Muscle of back (tissue), 11 donors: ENCODE results near the gene PTPRD. TPM values are rescaled to one million over a fixed set of nuclear protein-coding genes. Genes with fewer than 3 reads are reported as not detected.
"Not testable (repeated sequence)": the region's sequence is repeated elsewhere in the genome, so short reads cannot be mapped to it uniquely, and the experiment has no call there.

ENCODE experiments used
- DNase-seq, 3 donors: peaks; one replicate each; pipeline versions ENCODE4 v3.0.0 to v3.0.0-alpha.2; 2013
- polyA plus RNA-seq, 10 donors: library from polyadenylated mRNA; unstranded; fragments of 120-200 nt; gene quantifications; one replicate each; pipeline ENCODE4 v1.2.1, GENCODE V29; 2013; ENCODE audit not compliant: insufficient read length in 10 of 10

The PTPRD gene
- polyA plus RNA-seq, 10 donors: 51.8 to 95.1 (median 75.6) TPM

- DNase-seq: no peak
These were observed 1439.5 kb downstream of the PTPRD start for GRCh38 chr9:9173264-9173663.

GRCh38 chr9:9170439-9171134, 1442.2 kb downstream of the PTPRD start:
- no peak for DNase-seq

- no peak for DNase-seq
These were observed 1470.8 kb downstream of the PTPRD start for GRCh38 chr9:9142001-9142400.

GRCh38 chr9:9133526-9133925, 1479.3 kb downstream of the PTPRD start:
- no peak for DNase-seq

GRCh38 chr9:9124616-9125015, 1488.2 kb downstream of the PTPRD start:
- peak; percentile 7 to 60 (median 41) for DNase-seq

- DNase-seq: peak in 2 of 3 donors; percentile 12 to 17
These were observed 1490.4 kb downstream of the PTPRD start for GRCh38 chr9:9122230-9122875.

GRCh38 chr9:9117866-9118265, 1494.9 kb downstream of the PTPRD start:
- peak in 1 of 3 donors; percentile 7 for DNase-seq

GRCh38 chr9:9112001-9112720, 1500.6 kb downstream of the PTPRD start:
- no peak for DNase-seq

GRCh38 chr9:9108641-9109040, 1504.2 kb downstream of the PTPRD start:
- DNase-seq: no peak

- no peak for DNase-seq
These were observed 1510.5 kb downstream of the PTPRD start for GRCh38 chr9:9102295-9102694.

GRCh38 chr9:9100070-9100469, 1512.7 kb downstream of the PTPRD start:
- no peak for DNase-seq

- DNase-seq: no peak
These were observed 1513.2 kb downstream of the PTPRD start for GRCh38 chr9:9099646-9100045.

GRCh38 chr9:9097254-9097653, 1515.5 kb downstream of the PTPRD start:
- DNase-seq: not testable (repeated sequence)

GRCh38 chr9:9091387-9091786, 1521.4 kb downstream of the PTPRD start:
- DNase-seq: peak in 2 of 3 donors; percentile 9 to 24

- no peak for DNase-seq
These were observed 1533.3 kb downstream of the PTPRD start for GRCh38 chr9:9079473-9079872.

GRCh38 chr9:9078301-9078700, 1534.5 kb downstream of the PTPRD start:
- DNase-seq: no peak

- no peak for DNase-seq
These were observed 1551.2 kb downstream of the PTPRD start for GRCh38 chr9:9061627-9062026.

GRCh38 chr9:9054354-9054992, 1558.3 kb downstream of the PTPRD start:
- no peak for DNase-seq

GRCh38 chr9:9045572-9045971, 1567.2 kb downstream of the PTPRD start:
- DNase-seq: peak in 1 of 3 donors; percentile 30

- no peak for DNase-seq
These were observed 1567.7 kb downstream of the PTPRD start for GRCh38 chr9:9045072-9045471.

GRCh38 chr9:9043788-9044187, 1569.0 kb downstream of the PTPRD start:
- not testable (repeated sequence) for DNase-seq

- peak in 1 of 3 donors; percentile 4 for DNase-seq
These were observed 1571.0 kb downstream of the PTPRD start for GRCh38 chr9:9041756-9042155.
